OCI-LY7 (cell line): ENCODE data around the gene UGT1A4. TPM values are rescaled to one million over a fixed set of nuclear protein-coding genes. Genes with fewer than 3 reads are reported as not detected.

Source experiments
- BruUV-seq: library from RNA; stranded (reverse); fragments of 400-500 nt; replicated peaks from 2 replicates; lab custom pipeline; 2021; lab: Mats Ljungman, UMichigan
- CTCF ChIA-PET: fragments of 300-600 bp; sonication (Branson Sonifier 250); formaldehyde crosslinking; loops from one replicate; lab custom pipeline; 2022; ENCODE audit warnings: antibody characterized with exemption; ENCODE audit not compliant: unreplicated experiment; lab: Charles Lee
- POLR2A ChIA-PET: fragments of 300-600 bp; sonication (Branson Sonifier 250); formaldehyde crosslinking; loops from one replicate; lab custom pipeline; 2022; ENCODE audit warnings: antibody characterized with exemption; lab: Charles Lee
- DNase-seq: peaks from one replicate; pipeline ENCODE4 v3.0.0-alpha.2; 2015; ENCODE audit warnings: low spot score
- H2AFZ ChIP-seq: fragments of 200-600 bp; sonication (generic), shearing (Covaris generic); 2 replicates; pipeline ENCODE4 v1.6.1; 2014; ENCODE audit warnings: mild to moderate bottlenecking, antibody characterized with exemption, low read length, moderate library complexity
- H3K27ac ChIP-seq: fragments of 200-600 bp; sonication (generic); 2 replicates; pipeline ENCODE4 v1.5.1; 2014; ENCODE audit warnings: mixed run types, low read depth, mild to moderate bottlenecking, moderate library complexity, low read length, inconsistent platforms; ENCODE audit not compliant: poor library complexity, severe bottlenecking
- H3K36me3 ChIP-seq: fragments of 200-600 bp; sonication (generic); 2 replicates; pipeline ENCODE4 v1.6.1; 2014; ENCODE audit warnings: mild to moderate bottlenecking, antibody characterized with exemption, low read length, moderate library complexity, mixed read lengths; ENCODE audit not compliant: insufficient read depth
- H3K4me1 ChIP-seq: fragments of 200-600 bp; sonication (generic); 2 replicates; pipeline ENCODE4 v1.5.1; 2014; ENCODE audit warnings: mild to moderate bottlenecking, low read length; ENCODE audit not compliant: insufficient read depth, poor library complexity, severe bottlenecking
- H3K4me2 ChIP-seq: fragments of 200-600 bp; sonication (generic); 2 replicates; pipeline ENCODE4 v1.6.1; 2014; ENCODE audit warnings: mild to moderate bottlenecking, low read length
- H3K4me3 ChIP-seq: fragments of 200-600 bp; sonication (generic); 2 replicates; pipeline ENCODE4 v1.5.1; 2014; ENCODE audit warnings: mild to moderate bottlenecking, low read depth, low read length; ENCODE audit not compliant: poor library complexity, severe bottlenecking
- H3K79me2 ChIP-seq: fragments of 200-600 bp; sonication (generic); 2 replicates; pipeline ENCODE4 v1.6.1; 2016; ENCODE audit warnings: low read depth, mild to moderate bottlenecking, low read length, moderate library complexity, mixed read lengths; ENCODE audit not compliant: insufficient read depth
- H3K9me2 ChIP-seq: fragments of 200-600 bp; sonication (generic); 2 replicates; pipeline ENCODE4 v1.6.1; 2016; ENCODE audit warnings: mild to moderate bottlenecking, low read length, mixed read lengths; ENCODE audit not compliant: insufficient read depth
- H3K9me3 ChIP-seq: fragments of 200-600 bp; sonication (generic); 2 replicates; pipeline ENCODE4 v1.6.1; 2014; ENCODE audit warnings: mild to moderate bottlenecking, mixed run types, low read length, mixed read lengths
- H4K20me1 ChIP-seq: fragments of 200-600 bp; sonication (generic); 2 replicates; pipeline ENCODE4 v1.6.1; 2014; ENCODE audit warnings: mild to moderate bottlenecking, antibody characterized with exemption, low read length, moderate library complexity, mixed read lengths; ENCODE audit not compliant: insufficient read depth
- EZH2phosphoT487 ChIP-seq: fragments of 200-600 bp; sonication (generic); IDR thresholded peaks from 2 replicates; pipeline ENCODE4 v1.6.1; 2018; ENCODE audit warnings: low read depth, borderline replicate concordance, mild to moderate bottlenecking, mixed run types, antibody characterized with exemption, low read length, moderate library complexity, mixed read lengths
- intact Hi-C: fragments of 100-400 bp; cut with micrococcal nuclease; formaldehyde crosslinking; loops from one replicate; pipeline ENCODE4 v1.10.0; 2022; ENCODE audit not compliant: unreplicated experiment
- total RNA-seq, 2 experiments: library from RNA; depleted of rRNA in 1 of 2; stranded (reverse); fragments of >200 nt in 1 of 2; shearing (Covaris generic) in 1 of 2; gene quantifications; 2 replicates each; pipeline ENCODE4 v1.2.3, GENCODE V29; 2014 to 2022
- TF ChIP-seq, protein P1 (sequence below): fragments of 200-600 bp; sonication (generic); conservative IDR thresholded peaks from 2 replicates; pipeline ENCODE4 v1.5.1; 2014; ENCODE audit warnings: mild to moderate bottlenecking, antibody characterized with exemption, low read length, moderate library complexity, mixed read lengths

The UGT1A4 gene
- total RNA-seq, 2 experiments from 2014 or later = not detected

GRCh38 chr2:233674995-233675394 is 43.5 kb upstream of the UGT1A4 start:
- Histone ChIP-seq H3K9me3 (no peaks in the 10 kb centered on the region), H3K36me3 (no peaks in the 10 kb centered on the region), H3K27ac (no peak overlapping the region), H3K9me2 (no peaks in the 10 kb centered on the region), H4K20me1 (no peaks in the 10 kb centered on the region), H2AFZ (no peak overlapping the region), H3K4me1 (no peaks in the 10 kb centered on the region), H3K4me3 (no peak overlapping the region), H3K79me2 (no peaks in the 10 kb centered on the region), H3K4me2 (no peak overlapping the region)
- intact Hi-C loops = no loop called here
- DNase-seq = no peak
- ChIA-PET POLR2A (no interaction called here), CTCF (no interaction called here)
- BruUV-seq = no TSS peak
- TF ChIP-seq EZH2phosphoT487 = no peak
- TF ChIP-seq, protein P1, sequence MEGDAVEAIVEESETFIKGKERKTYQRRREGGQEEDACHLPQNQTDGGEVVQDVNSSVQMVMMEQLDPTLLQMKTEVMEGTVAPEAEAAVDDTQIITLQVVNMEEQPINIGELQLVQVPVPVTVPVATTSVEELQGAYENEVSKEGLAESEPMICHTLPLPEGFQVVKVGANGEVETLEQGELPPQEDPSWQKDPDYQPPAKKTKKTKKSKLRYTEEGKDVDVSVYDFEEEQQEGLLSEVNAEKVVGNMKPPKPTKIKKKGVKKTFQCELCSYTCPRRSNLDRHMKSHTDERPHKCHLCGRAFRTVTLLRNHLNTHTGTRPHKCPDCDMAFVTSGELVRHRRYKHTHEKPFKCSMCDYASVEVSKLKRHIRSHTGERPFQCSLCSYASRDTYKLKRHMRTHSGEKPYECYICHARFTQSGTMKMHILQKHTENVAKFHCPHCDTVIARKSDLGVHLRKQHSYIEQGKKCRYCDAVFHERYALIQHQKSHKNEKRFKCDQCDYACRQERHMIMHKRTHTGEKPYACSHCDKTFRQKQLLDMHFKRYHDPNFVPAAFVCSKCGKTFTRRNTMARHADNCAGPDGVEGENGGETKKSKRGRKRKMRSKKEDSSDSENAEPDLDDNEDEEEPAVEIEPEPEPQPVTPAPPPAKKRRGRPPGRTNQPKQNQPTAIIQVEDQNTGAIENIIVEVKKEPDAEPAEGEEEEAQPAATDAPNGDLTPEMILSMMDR = no peak

- no peak overlapping the region for H3K4me2 ChIP-seq
- H3K9me3 ChIP-seq = no peaks in the 10 kb centered on the region
- no peak for DNase-seq
- H3K79me2 ChIP-seq = no peaks in the 10 kb centered on the region
- intact Hi-C loops = no loop called here
- no peaks in the 10 kb centered on the region for H3K36me3 ChIP-seq
- no peaks in the 10 kb centered on the region for H3K4me1 ChIP-seq
- H3K9me2 ChIP-seq = no peaks in the 10 kb centered on the region
- H3K27ac ChIP-seq = no peak overlapping the region
- H3K4me3 ChIP-seq = no peak overlapping the region
- BruUV-seq = no TSS peak
- H2AFZ ChIP-seq = no peak overlapping the region
- ChIA-PET CTCF (no interaction called here), POLR2A (interaction anchor here (0.6 kb wide), 1 partner anchor 373 kb away, joined by 4 read pairs; no protein-coding TSS in a partner anchor)
- no peak for TF ChIP-seq EZH2phosphoT487
- TF ChIP-seq, protein P1 = no peak
- H4K20me1 ChIP-seq = no peaks in the 10 kb centered on the region
Measured at GRCh38 chr2:233676046-233676445, 42.5 kb upstream of the UGT1A4 start.

- Histone ChIP-seq H3K4me3 (no peak overlapping the region), H3K4me2 (no peak overlapping the region), H3K4me1 (peaks cover 3% of the 10 kb centered on the region), H3K27ac (no peak overlapping the region), H3K79me2 (no peaks in the 10 kb centered on the region), H3K9me3 (no peaks in the 10 kb centered on the region), H3K9me2 (no peaks in the 10 kb centered on the region), H3K36me3 (no peaks in the 10 kb centered on the region), H2AFZ (no peak overlapping the region), H4K20me1 (no peaks in the 10 kb centered on the region)
- BruUV-seq = no TSS peak
- no peak for DNase-seq
- TF ChIP-seq, protein P1 = no peak
- no peak for TF ChIP-seq EZH2phosphoT487
- intact Hi-C loops = no loop called here
- CTCF ChIA-PET = no interaction called here
- POLR2A ChIA-PET = no interaction called here
Measured at GRCh38 chr2:233679196-233679595, 39.3 kb upstream of the UGT1A4 start.
